Fibroblast of the conjunctiva (primary cell): Measurements from ENCODE around the gene GSAP.

ENCODE experiments used
- DNase-seq: peaks from one replicate; pipeline ENCODE4 v3.0.0-alpha.2; 2010; ENCODE audit warnings: low read depth

The GSAP gene

GRCh38 chr7:77409005-77409738, 7.0 kb downstream of the GSAP start:
- no peak for DNase-seq

GRCh38 chr7:77407906-77408305, 8.2 kb downstream of the GSAP start:
- DNase-seq = no peak

GRCh38 chr7:77406421-77406820, 9.7 kb downstream of the GSAP start:
- no peak for DNase-seq

- no peak for DNase-seq
Measured at GRCh38 chr7:77404641-77405040, 11.5 kb downstream of the GSAP start.

GRCh38 chr7:77403957-77404356, 12.2 kb downstream of the GSAP start:
- DNase-seq = no peak

GRCh38 chr7:77402818-77403217, 13.3 kb downstream of the GSAP start:
- DNase-seq = no peak

- no peak for DNase-seq
Measured at GRCh38 chr7:77401002-77401401, 15.1 kb downstream of the GSAP start.

- DNase-seq = no peak
Measured at GRCh38 chr7:77399816-77400215, 16.3 kb downstream of the GSAP start.

GRCh38 chr7:77396894-77397547, 19.1 kb downstream of the GSAP start:
- DNase-seq = no peak

- DNase-seq = no peak
Measured at GRCh38 chr7:77395626-77396025, 20.5 kb downstream of the GSAP start.

- no peak for DNase-seq
Measured at GRCh38 chr7:77393954-77394353, 22.2 kb downstream of the GSAP start.

GRCh38 chr7:77393261-77393660, 22.9 kb downstream of the GSAP start:
- DNase-seq = no peak

- no peak for DNase-seq
Measured at GRCh38 chr7:77391230-77391629, 24.9 kb downstream of the GSAP start.

GRCh38 chr7:77388055-77388641, 28.0 kb downstream of the GSAP start:
- DNase-seq = no peak

- peak; percentile 34 for DNase-seq
Measured at GRCh38 chr7:77386165-77386822, 29.9 kb downstream of the GSAP start.

- no peak for DNase-seq
Measured at GRCh38 chr7:77383333-77383740, 32.8 kb downstream of the GSAP start.

GRCh38 chr7:77382532-77382931, 33.6 kb downstream of the GSAP start:
- no peak for DNase-seq

GRCh38 chr7:77378584-77378983, 37.6 kb downstream of the GSAP start:
- DNase-seq = no peak

GRCh38 chr7:77370606-77371005, 45.5 kb downstream of the GSAP start:
- DNase-seq = no peak

GRCh38 chr7:77368974-77369373, 47.2 kb downstream of the GSAP start:
- no peak for DNase-seq

GRCh38 chr7:77367976-77368375, 48.2 kb downstream of the GSAP start:
- no peak for DNase-seq

- no peak for DNase-seq
Measured at GRCh38 chr7:77362905-77363304, 53.2 kb downstream of the GSAP start.

- DNase-seq = no peak
Measured at GRCh38 chr7:77360969-77361368, 55.2 kb downstream of the GSAP start.
